Natural killer cell (primary cell): ENCODE data around the gene PRODH2. TPM values are rescaled to one million over a fixed set of nuclear protein-coding genes. Genes with fewer than 3 reads are reported as not detected.

Experiments used
- ATAC-seq, 3 donors: fragments of 150-1000 bp in 2 of 3; fragments of 200-7000 bp in 1 of 3; cut with Tn5 transposase; 1 replicate in 1 of 3; 2 replicates in 2 of 3; pipeline ENCODE4 v1.10.0; 2021; ENCODE audit warnings: mild to moderate bottlenecking in 2 of 3, moderate library complexity in 2 of 3
- DNase-seq, 2 donors: peaks; one replicate each; pipeline versions ENCODE4 v3.0.0 to v3.0.0-alpha.2; 2013 to 2021; ENCODE audit warnings: mixed read lengths in 1 of 2
- H3K27ac ChIP-seq: one replicate; pipeline ENCODE4 v1.5.1; 2013; ENCODE audit warnings: mild to moderate bottlenecking, low read length
- H3K27me3 ChIP-seq: one replicate; pipeline ENCODE4 v1.6.1; 2013; ENCODE audit warnings: low read length; ENCODE audit not compliant: control insufficient read depth, insufficient read depth
- H3K36me3 ChIP-seq: one replicate; pipeline ENCODE4 v1.6.1; 2013; ENCODE audit warnings: low read length; ENCODE audit not compliant: control insufficient read depth, insufficient read depth
- H3K4me1 ChIP-seq: one replicate; pipeline ENCODE4 v1.6.1; 2013; ENCODE audit warnings: low read length; ENCODE audit not compliant: control insufficient read depth, insufficient read depth
- H3K4me3 ChIP-seq: one replicate; pipeline ENCODE4 v1.5.1; 2013; ENCODE audit warnings: low read length
- H3K9me3 ChIP-seq: one replicate; pipeline ENCODE4 v1.6.1; 2013; ENCODE audit warnings: low read length; ENCODE audit not compliant: control insufficient read depth, insufficient read depth
- H3K27ac Mint-ChIP-seq, 2 donors: one replicate each; pipeline ENCODE4 v1.8.0; 2022; ENCODE audit warnings: mild to moderate bottlenecking in 2 of 2, mixed read lengths in 2 of 2, moderate library complexity in 1 of 2
- H3K27me3 Mint-ChIP-seq, 2 donors: one replicate each; pipeline ENCODE4 v1.8.0; 2022; ENCODE audit warnings: low read depth in 2 of 2, mixed read lengths in 2 of 2
- H3K36me3 Mint-ChIP-seq: one replicate; pipeline ENCODE4 v1.8.0; 2022; ENCODE audit warnings: mixed read lengths
- H3K4me1 Mint-ChIP-seq, 2 donors: one replicate each; pipeline ENCODE4 v1.8.0; 2022; ENCODE audit warnings: mixed read lengths in 2 of 2
- H3K4me3 Mint-ChIP-seq: one replicate; pipeline ENCODE4 v1.8.0; 2022; ENCODE audit warnings: mild to moderate bottlenecking, moderate library complexity, mixed read lengths
- H3K9me3 Mint-ChIP-seq, 2 donors: one replicate each; pipeline ENCODE4 v1.8.0; 2022; ENCODE audit warnings: mixed read lengths in 2 of 2
- CTCF ChIP-seq: fragments of 200-600 bp; IDR thresholded peaks from one replicate; pipeline ENCODE4 v1.8.0; 2022; ENCODE audit warnings: antibody characterized with exemption
- WGBS: methylation state at CpG from one replicate; pipeline ENCODE4 v1.1.7; 2013; ENCODE audit warnings: missing lambda C conversion rate; ENCODE audit not compliant: insufficient coverage; 5-methylcytosine and 5-hydroxymethylcytosine counted together
- intact Hi-C: fragments of 100-400 bp; cut with micrococcal nuclease; formaldehyde crosslinking; loops from one replicate; pipeline ENCODE4 v1.14.2; 2022
- total RNA-seq, 4 donors: library from RNA; stranded (reverse); fragments of 120-200 nt in 1 of 4; gene quantifications; one replicate each; pipeline versions ENCODE4 v1.2.3 to v1.2.4, GENCODE V29; 2013 to 2022

The PRODH2 gene
- total RNA-seq, 3 donors from 2014 or later (not counting 1 experiment from before 2014, with no cell fraction given), result not detected

DNA sequence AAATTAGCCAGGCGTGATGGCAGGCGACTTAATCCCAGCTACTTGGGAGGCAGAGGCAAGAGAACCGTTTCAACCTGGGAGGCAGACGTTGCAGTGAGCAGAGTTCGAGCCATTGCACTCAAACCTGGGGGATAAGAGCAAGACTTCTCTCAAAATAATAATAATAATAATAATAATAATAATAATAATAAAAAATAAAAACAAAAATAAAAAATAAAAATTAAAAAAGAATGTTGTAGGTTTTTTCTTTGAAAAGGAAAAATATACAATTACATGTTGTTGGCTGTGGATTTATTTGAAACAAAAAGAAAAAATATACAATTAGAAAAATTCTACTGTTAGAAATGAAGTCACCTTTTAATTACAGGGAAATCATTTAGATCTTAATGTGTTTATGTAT is 11.5 kb upstream of the PRODH2 start:
- no peak overlapping the region for H3K4me3 Mint-ChIP-seq

GRCh38 chr19:35822579-35822978 is 9.9 kb upstream of the PRODH2 start:
- no peak overlapping the region for H3K27ac ChIP-seq
- Mint-ChIP-seq H3K9me3 (no peaks in the 10 kb centered on the region), H3K4me3 (no peak overlapping the region), H3K27me3 (peaks cover 0 to 6% of the 10 kb centered on the region in 2 donors), H3K4me1 (no peaks in the 10 kb centered on the region), H3K27ac (no peak overlapping the region), H3K36me3 (no peaks in the 10 kb centered on the region)
- H3K4me3 ChIP-seq, result no peak overlapping the region
- ATAC-seq (no peak), DNase-seq (no peak)
- 48% methylated on average over 3 of the region's 3 CpGs for WGBS
- intact Hi-C loops, result no loop called here
- no peaks in the 10 kb centered on the region for H3K9me3 ChIP-seq
- H3K36me3 ChIP-seq, result no peaks in the 10 kb centered on the region
- no peaks in the 10 kb centered on the region for H3K4me1 ChIP-seq
- H3K27me3 ChIP-seq, result no peaks in the 10 kb centered on the region
- no peak for TF ChIP-seq CTCF

More for the DNA sequence above, 11.5 kb upstream of the PRODH2 start:
- Mint-ChIP-seq H3K9me3 (no peaks in the 10 kb centered on the region), H3K27me3 (peaks cover 0 to 2% of the 10 kb centered on the region in 2 donors), H3K36me3 (no peaks in the 10 kb centered on the region), H3K27ac (no peak overlapping the region), H3K4me1 (no peaks in the 10 kb centered on the region)
- TF ChIP-seq CTCF, result no peak
- WGBS, result 86% methylated on average over 1 of the region's 5 CpGs
- Histone ChIP-seq H3K36me3 (no peaks in the 10 kb centered on the region), H3K4me3 (no peak overlapping the region), H3K27me3 (no peaks in the 10 kb centered on the region), H3K4me1 (no peaks in the 10 kb centered on the region), H3K9me3 (no peaks in the 10 kb centered on the region), H3K27ac (no peak overlapping the region)
- no peak for ATAC-seq
- intact Hi-C loops, result no loop called here
- DNase-seq, result no peak

GRCh38 chr19:35818445-35818844 is 5.8 kb upstream of the PRODH2 start:
- intact Hi-C loops, result no loop called here
- Mint-ChIP-seq H3K4me1 (no peaks in the 10 kb centered on the region), H3K27ac (no peak overlapping the region), H3K36me3 (no peaks in the 10 kb centered on the region), H3K4me3 (no peak overlapping the region), H3K9me3 (no peaks in the 10 kb centered on the region), H3K27me3 (peaks cover 0 to 11% of the 10 kb centered on the region in 2 donors)
- DNase-seq, result no peak
- H3K4me3 ChIP-seq, result no peak overlapping the region
- no peaks in the 10 kb centered on the region for H3K27me3 ChIP-seq
- no peak for TF ChIP-seq CTCF
- no peak overlapping the region for H3K27ac ChIP-seq
- ATAC-seq, result no peak
- 65% methylated on average over 3 of the region's 3 CpGs for WGBS
- no peaks in the 10 kb centered on the region for H3K4me1 ChIP-seq
- H3K9me3 ChIP-seq, result no peaks in the 10 kb centered on the region
- no peaks in the 10 kb centered on the region for H3K36me3 ChIP-seq

- TF ChIP-seq CTCF, result no peak
- Mint-ChIP-seq H3K36me3 (no peaks in the 10 kb centered on the region), H3K27me3 (peaks cover 0 to 13% of the 10 kb centered on the region in 2 donors), H3K4me3 (no peak overlapping the region), H3K9me3 (no peaks in the 10 kb centered on the region), H3K4me1 (no peaks in the 10 kb centered on the region), H3K27ac (no peak overlapping the region)
- Histone ChIP-seq H3K27ac (no peak overlapping the region), H3K4me3 (no peak overlapping the region), H3K36me3 (no peaks in the 10 kb centered on the region), H3K4me1 (no peaks in the 10 kb centered on the region), H3K9me3 (no peaks in the 10 kb centered on the region), H3K27me3 (no peaks in the 10 kb centered on the region)
- WGBS, result 90% methylated on average over 9 of the region's 9 CpGs
- intact Hi-C loops, result no loop called here
- DNase-seq (no peak), ATAC-seq (no peak)
Observed at GRCh38 chr19:35816846-35817245, 4.2 kb upstream of the PRODH2 start.
